ENCODE data around the gene ZDHHC14.
"Not testable (repeated sequence)": the region's sequence is repeated elsewhere in the genome, so short reads cannot be mapped to it uniquely, and the experiment has no call there.

ZDHHC14 gene

GRCh38 chr6:157395199-157395598 lies 14.2 kb downstream of the ZDHHC14 start:
- not testable (repeated sequence) for H3K4me3 ChIP-seq (ENCODE audit: low read depth in 1 of 2, low read length in 2 of 2); H3K9me3 ChIP-seq (ENCODE audit: low read length); H3K9ac ChIP-seq (ENCODE audit: low read length); H3K36me3 ChIP-seq (ENCODE audit: insufficient read depth, low read length); H3K4me1 ChIP-seq (ENCODE audit: insufficient read depth, low read length); H3K27ac ChIP-seq (ENCODE audit: low read depth, low read length); H3K27me3 ChIP-seq (ENCODE audit: control insufficient read depth in 1 of 2, insufficient read depth in 2 of 2, low read length in 2 of 2)

GRCh38 chr6:157396026-157396425 lies 15.0 kb downstream of the ZDHHC14 start:
- Histone ChIP-seq H3K36me3 (ENCODE audit: insufficient read depth, low read length) (no peaks in the 10 kb centered on the region), H3K27ac (ENCODE audit: low read depth, low read length) (no peak overlapping the region), H3K4me3 (ENCODE audit: low read depth in 1 of 2, low read length in 2 of 2) (no peak overlapping the region), H3K9me3 (ENCODE audit: low read length) (no peaks in the 10 kb centered on the region), H3K9ac (ENCODE audit: low read length) (no peak overlapping the region), H3K4me1 (ENCODE audit: insufficient read depth, low read length) (no peaks in the 10 kb centered on the region), H3K27me3 (ENCODE audit: control insufficient read depth in 1 of 2, insufficient read depth in 2 of 2, low read length in 2 of 2) (no peaks in the 10 kb centered on the region)

DNA sequence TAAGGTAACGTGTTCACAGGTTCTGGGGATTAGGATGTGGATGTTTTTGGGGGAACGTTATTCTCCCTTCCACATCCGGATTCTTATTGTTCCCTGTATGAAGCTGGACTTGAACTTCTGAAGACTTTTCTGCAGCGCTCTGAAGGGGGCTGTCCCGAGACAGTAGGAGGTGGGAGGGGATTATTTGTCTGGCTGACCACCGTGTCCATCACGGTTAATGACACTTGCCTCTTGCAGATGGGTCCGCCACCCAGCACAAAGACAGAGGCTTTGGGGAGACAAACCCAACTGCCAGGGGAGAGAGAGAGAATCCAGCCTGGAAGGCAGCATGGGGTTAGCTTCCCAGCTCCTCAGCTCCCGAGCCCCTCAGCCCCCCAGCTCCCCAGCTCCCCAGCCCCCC lies 16.7 kb downstream of the ZDHHC14 start:
- H3K27me3 ChIP-seq (ENCODE audit: control insufficient read depth in 1 of 2, insufficient read depth in 2 of 2, low read length in 2 of 2), result no peaks in the 10 kb centered on the region
- no peaks in the 10 kb centered on the region for H3K4me1 ChIP-seq (ENCODE audit: insufficient read depth, low read length)
- no peaks in the 10 kb centered on the region for H3K36me3 ChIP-seq (ENCODE audit: insufficient read depth, low read length)
- no peak overlapping the region for H3K4me3 ChIP-seq (ENCODE audit: low read depth in 1 of 2, low read length in 2 of 2)
- H3K9me3 ChIP-seq (ENCODE audit: low read length), result no peaks in the 10 kb centered on the region
- no peak overlapping the region for H3K9ac ChIP-seq (ENCODE audit: low read length)
- H3K27ac ChIP-seq (ENCODE audit: low read depth, low read length), result no peak overlapping the region

GRCh38 chr6:157398151-157398550 lies 17.2 kb downstream of the ZDHHC14 start:
- Histone ChIP-seq H3K9ac (ENCODE audit: low read length) (no peak overlapping the region), H3K36me3 (ENCODE audit: insufficient read depth, low read length) (no peaks in the 10 kb centered on the region), H3K27me3 (ENCODE audit: control insufficient read depth in 1 of 2, insufficient read depth in 2 of 2, low read length in 2 of 2) (no peaks in the 10 kb centered on the region), H3K27ac (ENCODE audit: low read depth, low read length) (no peak overlapping the region), H3K4me1 (ENCODE audit: insufficient read depth, low read length) (no peaks in the 10 kb centered on the region), H3K4me3 (ENCODE audit: low read depth in 1 of 2, low read length in 2 of 2) (no peak overlapping the region), H3K9me3 (ENCODE audit: low read length) (no peaks in the 10 kb centered on the region)

- no peak overlapping the region for H3K9ac ChIP-seq (ENCODE audit: low read length)
Observed at GRCh38 chr6:157400676-157401075, 19.7 kb downstream of the ZDHHC14 start.

GRCh38 chr6:157401734-157402338 lies 20.8 kb downstream of the ZDHHC14 start:
- H3K4me1 ChIP-seq (ENCODE audit: insufficient read depth, low read length), result no peaks in the 10 kb centered on the region
- no peak overlapping the region for H3K4me3 ChIP-seq (ENCODE audit: low read depth in 1 of 2, low read length in 2 of 2)
- H3K9ac ChIP-seq (ENCODE audit: low read length), result no peak overlapping the region
- no peaks in the 10 kb centered on the region for H3K36me3 ChIP-seq (ENCODE audit: insufficient read depth, low read length)
- H3K27me3 ChIP-seq (ENCODE audit: control insufficient read depth in 1 of 2, insufficient read depth in 2 of 2, low read length in 2 of 2), result no peaks in the 10 kb centered on the region
- no peaks in the 10 kb centered on the region for H3K9me3 ChIP-seq (ENCODE audit: low read length)
- H3K27ac ChIP-seq (ENCODE audit: low read depth, low read length), result no peak overlapping the region

More at GRCh38 chr6:157400676-157401075, 19.7 kb downstream of the ZDHHC14 start:
- H3K27ac ChIP-seq (ENCODE audit: low read depth, low read length), result no peak overlapping the region
- H3K4me3 ChIP-seq (ENCODE audit: low read depth in 1 of 2, low read length in 2 of 2), result no peak overlapping the region
- H3K9me3 ChIP-seq (ENCODE audit: low read length), result no peaks in the 10 kb centered on the region
- H3K27me3 ChIP-seq (ENCODE audit: control insufficient read depth in 1 of 2, insufficient read depth in 2 of 2, low read length in 2 of 2), result no peaks in the 10 kb centered on the region
- no peaks in the 10 kb centered on the region for H3K36me3 ChIP-seq (ENCODE audit: insufficient read depth, low read length)
- H3K4me1 ChIP-seq (ENCODE audit: insufficient read depth, low read length), result no peaks in the 10 kb centered on the region

DNA sequence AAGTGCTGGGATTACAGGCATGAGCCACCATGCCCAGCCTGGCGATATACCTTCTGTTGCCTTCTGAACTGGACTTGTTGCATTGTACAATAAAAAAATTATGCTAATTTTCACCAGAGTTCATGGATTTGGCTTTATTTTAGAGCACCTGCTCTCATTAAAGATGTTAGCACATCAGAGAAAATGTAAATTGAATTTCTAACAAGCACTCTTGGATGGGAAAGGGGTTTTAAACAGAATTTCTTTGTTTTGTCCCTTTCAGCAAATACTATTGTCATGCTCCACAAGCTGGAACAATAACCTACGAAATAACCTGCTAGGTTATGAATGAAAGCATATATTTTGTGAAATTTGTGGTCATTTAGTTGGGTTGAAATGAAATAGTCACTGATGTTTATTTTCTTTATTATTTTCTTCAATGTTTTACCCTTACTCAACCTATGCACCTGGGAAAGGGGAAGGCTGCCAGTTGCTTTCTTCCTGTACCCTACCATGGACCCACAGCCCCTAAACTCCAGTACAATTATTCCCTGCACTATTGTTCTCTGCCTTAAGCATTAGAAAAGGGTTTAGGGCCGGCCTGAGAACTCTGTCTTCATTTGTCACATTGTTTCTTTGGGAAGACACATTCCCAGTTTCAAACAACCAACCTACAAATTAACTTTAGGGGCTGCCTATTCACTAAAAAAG lies 22.2 kb downstream of the ZDHHC14 start:
- Histone ChIP-seq H3K27me3 (ENCODE audit: control insufficient read depth in 1 of 2, insufficient read depth in 2 of 2, low read length in 2 of 2) (no peaks in the 10 kb centered on the region), H3K9me3 (ENCODE audit: low read length) (no peaks in the 10 kb centered on the region), H3K36me3 (ENCODE audit: insufficient read depth, low read length) (no peaks in the 10 kb centered on the region), H3K4me1 (ENCODE audit: insufficient read depth, low read length) (no peaks in the 10 kb centered on the region), H3K4me3 (ENCODE audit: low read depth in 1 of 2, low read length in 2 of 2) (no peak overlapping the region), H3K9ac (ENCODE audit: low read length) (no peak overlapping the region), H3K27ac (ENCODE audit: low read depth, low read length) (no peak overlapping the region)

GRCh38 chr6:157403686-157404051 lies 22.7 kb downstream of the ZDHHC14 start:
- no peak overlapping the region for H3K4me3 ChIP-seq (ENCODE audit: low read depth in 1 of 2, low read length in 2 of 2)
- H3K36me3 ChIP-seq (ENCODE audit: insufficient read depth, low read length), result no peaks in the 10 kb centered on the region
- no peaks in the 10 kb centered on the region for H3K4me1 ChIP-seq (ENCODE audit: insufficient read depth, low read length)
- H3K27me3 ChIP-seq (ENCODE audit: control insufficient read depth in 1 of 2, insufficient read depth in 2 of 2, low read length in 2 of 2), result no peaks in the 10 kb centered on the region
- no peaks in the 10 kb centered on the region for H3K9me3 ChIP-seq (ENCODE audit: low read length)
- H3K9ac ChIP-seq (ENCODE audit: low read length), result no peak overlapping the region
- no peak overlapping the region for H3K27ac ChIP-seq (ENCODE audit: low read depth, low read length)

GRCh38 chr6:157405986-157406385 lies 25.0 kb downstream of the ZDHHC14 start:
- Histone ChIP-seq H3K9me3 (ENCODE audit: low read length) (no peaks in the 10 kb centered on the region), H3K27me3 (ENCODE audit: control insufficient read depth in 1 of 2, insufficient read depth in 2 of 2, low read length in 2 of 2) (no peaks in the 10 kb centered on the region), H3K4me3 (ENCODE audit: low read depth in 1 of 2, low read length in 2 of 2) (no peak overlapping the region), H3K4me1 (ENCODE audit: insufficient read depth, low read length) (no peaks in the 10 kb centered on the region), H3K27ac (ENCODE audit: low read depth, low read length) (no peak overlapping the region), H3K36me3 (ENCODE audit: insufficient read depth, low read length) (no peaks in the 10 kb centered on the region), H3K9ac (ENCODE audit: low read length) (no peak overlapping the region)

DNA sequence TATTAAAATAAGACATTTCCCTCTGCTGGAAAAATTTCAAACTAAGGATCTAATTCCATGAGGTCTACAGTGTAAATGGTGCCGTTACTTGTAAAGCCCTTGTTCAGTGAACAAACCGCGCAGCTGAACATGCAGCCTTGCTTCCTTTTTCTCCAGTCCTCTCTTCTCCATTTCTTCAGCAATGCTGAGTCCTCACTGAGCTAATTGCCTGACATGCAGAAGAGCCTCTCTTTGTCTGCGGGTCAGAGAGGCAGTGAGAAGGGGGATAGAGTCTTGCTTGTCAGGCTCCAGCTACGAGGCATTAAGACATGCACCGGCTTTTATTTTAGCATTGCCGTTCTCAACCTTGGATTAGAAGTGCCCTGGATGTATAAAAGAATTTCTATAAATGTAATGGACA lies 25.7 kb downstream of the ZDHHC14 start:
- H3K9me3 ChIP-seq (ENCODE audit: low read length), result no peaks in the 10 kb centered on the region
- no peaks in the 10 kb centered on the region for H3K27me3 ChIP-seq (ENCODE audit: control insufficient read depth in 1 of 2, insufficient read depth in 2 of 2, low read length in 2 of 2)
- H3K4me1 ChIP-seq (ENCODE audit: insufficient read depth, low read length), result no peaks in the 10 kb centered on the region
- H3K9ac ChIP-seq (ENCODE audit: low read length), result no peak overlapping the region
- H3K4me3 ChIP-seq (ENCODE audit: low read depth in 1 of 2, low read length in 2 of 2), result no peak overlapping the region
- H3K36me3 ChIP-seq (ENCODE audit: insufficient read depth, low read length), result no peaks in the 10 kb centered on the region
- H3K27ac ChIP-seq (ENCODE audit: low read depth, low read length), result no peak overlapping the region

DNA sequence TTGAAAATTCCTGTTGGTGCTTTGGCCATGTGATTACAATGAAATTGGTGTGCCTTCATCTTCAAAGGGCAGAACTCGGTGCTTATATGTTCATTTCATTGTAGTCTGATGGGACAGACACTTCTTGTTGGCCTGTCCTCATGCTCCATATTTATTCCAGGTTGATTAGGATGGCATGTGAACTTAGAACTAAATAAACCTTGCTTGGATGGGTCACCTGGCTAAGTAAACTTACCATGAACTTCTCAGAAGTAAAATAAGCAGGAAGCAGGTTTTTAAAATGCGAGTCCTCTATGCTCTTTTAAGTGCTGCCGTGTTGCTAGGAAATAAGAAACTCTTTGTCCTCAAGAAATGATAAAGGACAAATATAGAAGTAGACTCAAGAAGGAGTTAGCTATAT lies 26.7 kb downstream of the ZDHHC14 start:
- no peaks in the 10 kb centered on the region for H3K9me3 ChIP-seq (ENCODE audit: low read length)
- H3K27ac ChIP-seq (ENCODE audit: low read depth, low read length), result no peak overlapping the region
- H3K4me1 ChIP-seq (ENCODE audit: insufficient read depth, low read length), result no peaks in the 10 kb centered on the region
- H3K4me3 ChIP-seq (ENCODE audit: low read depth in 1 of 2, low read length in 2 of 2), result no peak overlapping the region
- no peaks in the 10 kb centered on the region for H3K27me3 ChIP-seq (ENCODE audit: control insufficient read depth in 1 of 2, insufficient read depth in 2 of 2, low read length in 2 of 2)
- H3K36me3 ChIP-seq (ENCODE audit: insufficient read depth, low read length), result no peaks in the 10 kb centered on the region
- H3K9ac ChIP-seq (ENCODE audit: low read length), result no peak overlapping the region

DNA sequence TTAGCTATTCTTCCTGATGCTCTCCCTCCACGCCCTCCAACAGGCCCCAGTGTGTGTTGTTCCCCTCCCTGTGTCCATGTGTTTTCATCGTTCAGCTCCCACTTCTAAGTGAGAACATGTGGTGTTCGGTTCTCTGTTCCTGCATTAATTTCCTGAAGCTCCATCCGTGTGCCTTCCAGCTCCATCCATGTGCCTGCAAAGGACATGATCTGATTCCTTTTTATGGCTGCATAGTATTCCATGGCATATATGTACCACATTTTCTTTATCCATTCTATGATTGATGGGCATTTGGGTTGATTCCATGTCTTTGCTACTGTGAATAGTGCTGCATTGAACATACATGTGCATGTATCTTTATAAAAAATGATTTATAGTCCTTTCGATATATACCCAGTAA lies 27.4 kb downstream of the ZDHHC14 start:
- H3K9ac ChIP-seq (ENCODE audit: low read length); H3K4me3 ChIP-seq (ENCODE audit: low read depth in 1 of 2, low read length in 2 of 2); H3K27ac ChIP-seq (ENCODE audit: low read depth, low read length); H3K27me3 ChIP-seq (ENCODE audit: control insufficient read depth in 1 of 2, insufficient read depth in 2 of 2, low read length in 2 of 2); H3K36me3 ChIP-seq (ENCODE audit: insufficient read depth, low read length); H3K4me1 ChIP-seq (ENCODE audit: insufficient read depth, low read length); H3K9me3 ChIP-seq (ENCODE audit: low read length): not testable (repeated sequence)

Measured in muscle layer of colon (tissue), 2 donors.